LNCaP clone FGC (cell line): Measurements from ENCODE around the gene PCOLCE2.

Experiments used
- DNase-seq: peaks from one replicate; pipeline ENCODE4 v3.0.0-alpha.2; 2011; ENCODE audit warnings: low read depth
- H3K4me3 ChIP-seq: 2 replicates; pipeline ENCODE4 v1.5.1; 2011; ENCODE audit warnings: mild to moderate bottlenecking, low read depth, low read length, control low read depth
- CTCF ChIP-seq: IDR thresholded peaks from 2 replicates; pipeline ENCODE4 v1.5.1; 2012; ENCODE audit warnings: mild to moderate bottlenecking; ENCODE audit not compliant: control insufficient read depth, insufficient read depth; ENCODE audit errors: extremely low read depth

The PCOLCE2 gene

GRCh38 chr3:142888481-142889211 lies at the start of gene PCOLCE2:
TSS of gene PCOLCE2 (minus strand) at chr3:142889083. CDS start at chr3:142888896, 187 bp downstream.
- TF ChIP-seq CTCF: no peak
- DNase-seq: no peak
- peak within 1 kb of the TSS; percentile 41 for H3K4me3 ChIP-seq

- TF ChIP-seq CTCF: no peak
- no peak overlapping the region for H3K4me3 ChIP-seq
- DNase-seq: no peak
Measured at GRCh38 chr3:142935963-142936362, 47.1 kb upstream of the PCOLCE2 start.

- TF ChIP-seq CTCF: no peak
- H3K4me3 ChIP-seq: no peak overlapping the region
- DNase-seq: no peak
Measured at GRCh38 chr3:142934887-142935269, 46.0 kb upstream of the PCOLCE2 start.

- no peak for DNase-seq
- no peak for TF ChIP-seq CTCF
- no peak overlapping the region for H3K4me3 ChIP-seq
Measured at GRCh38 chr3:142934128-142934886, 45.4 kb upstream of the PCOLCE2 start.

- DNase-seq: no peak
- TF ChIP-seq CTCF: no peak
Measured at GRCh38 chr3:142931222-142931621, 42.3 kb upstream of the PCOLCE2 start.

GRCh38 chr3:142930463-142930862 lies 41.6 kb upstream of the PCOLCE2 start:
- H3K4me3 ChIP-seq: no peak overlapping the region
- no peak for DNase-seq
- TF ChIP-seq CTCF: no peak

More at GRCh38 chr3:142931222-142931621, 42.3 kb upstream of the PCOLCE2 start:
- H3K4me3 ChIP-seq: no peak overlapping the region
